ACC112 (cell line): ENCODE measurements around the gene BEGAIN.

Experiments
- H2AFZ ChIP-seq: fragments of 200-600 bp; sonication (generic); one replicate; pipeline ENCODE4 v1.6.0; 2017; ENCODE audit warnings: antibody characterized with exemption, low read length; ENCODE audit not compliant: unreplicated experiment
- H3K27ac ChIP-seq: fragments of 200-600 bp; sonication (generic); 2 replicates; pipeline ENCODE4 v1.5.1; 2014; ENCODE audit warnings: low read depth, mild to moderate bottlenecking, antibody characterized with exemption, low read length, moderate library complexity
- H3K27me3 ChIP-seq: fragments of 200-600 bp; sonication (generic); 2 replicates; pipeline ENCODE4 v1.6.1; 2014; ENCODE audit warnings: mild to moderate bottlenecking, antibody characterized with exemption, low read length, moderate library complexity, mixed read lengths; ENCODE audit not compliant: insufficient read depth
- H3K36me3 ChIP-seq: fragments of 200-600 bp; sonication (generic); 2 replicates; pipeline ENCODE4 v1.6.1; 2016; ENCODE audit warnings: mild to moderate bottlenecking, antibody characterized with exemption, low read length, moderate library complexity, mixed read lengths; ENCODE audit not compliant: insufficient read depth
- H3K4me1 ChIP-seq: fragments of 200-600 bp; sonication (generic); one replicate; pipeline ENCODE4 v1.6.1; 2016; ENCODE audit warnings: low read length, mixed read lengths; ENCODE audit not compliant: insufficient read depth, unreplicated experiment, control insufficient read depth
- H3K4me3 ChIP-seq: fragments of 200-600 bp; sonication (generic); 2 replicates; pipeline ENCODE4 v1.5.1; 2014; ENCODE audit warnings: mild to moderate bottlenecking, low read depth, low read length
- H3K79me2 ChIP-seq: fragments of 200-600 bp; sonication (generic); one replicate; pipeline ENCODE4 v1.6.0; 2016; ENCODE audit warnings: low read length; ENCODE audit not compliant: control insufficient read depth, unreplicated experiment, insufficient read depth

BEGAIN gene

GRCh38 chr14:100578552-100578951 is 8.7 kb downstream of the BEGAIN start:
- H3K27ac ChIP-seq = no peak overlapping the region
- no peak overlapping the region for H3K4me3 ChIP-seq

GRCh38 chr14:100577986-100578431 is 9.2 kb downstream of the BEGAIN start:
- Histone ChIP-seq H3K36me3 (no peaks in the 10 kb centered on the region), H3K4me3 (no peak overlapping the region)

More at GRCh38 chr14:100578552-100578951, 8.7 kb downstream of the BEGAIN start:
- H3K27me3 ChIP-seq = no peaks in the 10 kb centered on the region
- no peaks in the 10 kb centered on the region for H3K4me1 ChIP-seq
- no peaks in the 10 kb centered on the region for H3K36me3 ChIP-seq
- no peaks in the 10 kb centered on the region for H3K79me2 ChIP-seq
- no peak overlapping the region for H2AFZ ChIP-seq

DNA sequence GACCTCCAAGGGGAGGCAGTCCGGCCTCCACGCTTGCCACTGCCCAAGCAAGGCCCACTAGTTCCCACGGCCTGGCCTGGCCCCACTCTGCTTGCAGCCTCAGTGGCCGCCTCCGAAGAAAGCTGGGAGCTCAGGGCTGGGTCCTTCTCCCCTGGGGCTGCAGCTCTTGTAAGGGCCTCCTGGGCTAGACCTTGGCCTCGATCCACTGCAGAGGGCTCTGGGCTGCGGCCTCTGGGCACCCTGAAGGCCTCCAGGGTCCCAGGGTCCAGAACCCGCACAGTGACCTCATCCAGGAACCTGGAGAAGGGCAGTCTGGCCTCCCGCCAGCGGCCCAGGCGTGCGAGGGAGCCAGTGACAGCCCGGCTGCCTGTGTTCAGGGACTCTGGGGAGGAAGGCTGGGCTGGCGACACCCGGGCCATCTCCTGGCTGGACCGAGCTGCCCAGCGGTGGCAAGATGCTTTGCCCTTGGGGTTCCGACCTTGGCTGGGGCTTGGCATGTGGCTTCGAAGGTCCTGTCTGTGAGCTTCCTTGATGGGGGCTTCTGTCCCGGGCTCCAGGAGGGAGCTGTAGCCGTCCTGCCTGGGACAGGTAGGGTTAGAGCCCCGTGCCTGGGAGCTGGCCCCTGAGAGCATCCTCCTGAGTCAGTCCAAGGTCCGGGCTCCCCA is 9.8 kb downstream of the BEGAIN start:
- no peaks in the 10 kb centered on the region for H3K79me2 ChIP-seq

More at GRCh38 chr14:100577986-100578431, 9.2 kb downstream of the BEGAIN start:
- Histone ChIP-seq H3K4me1 (no peaks in the 10 kb centered on the region), H2AFZ (no peak overlapping the region), H3K79me2 (no peaks in the 10 kb centered on the region), H3K27ac (no peak overlapping the region), H3K27me3 (no peaks in the 10 kb centered on the region)

DNA sequence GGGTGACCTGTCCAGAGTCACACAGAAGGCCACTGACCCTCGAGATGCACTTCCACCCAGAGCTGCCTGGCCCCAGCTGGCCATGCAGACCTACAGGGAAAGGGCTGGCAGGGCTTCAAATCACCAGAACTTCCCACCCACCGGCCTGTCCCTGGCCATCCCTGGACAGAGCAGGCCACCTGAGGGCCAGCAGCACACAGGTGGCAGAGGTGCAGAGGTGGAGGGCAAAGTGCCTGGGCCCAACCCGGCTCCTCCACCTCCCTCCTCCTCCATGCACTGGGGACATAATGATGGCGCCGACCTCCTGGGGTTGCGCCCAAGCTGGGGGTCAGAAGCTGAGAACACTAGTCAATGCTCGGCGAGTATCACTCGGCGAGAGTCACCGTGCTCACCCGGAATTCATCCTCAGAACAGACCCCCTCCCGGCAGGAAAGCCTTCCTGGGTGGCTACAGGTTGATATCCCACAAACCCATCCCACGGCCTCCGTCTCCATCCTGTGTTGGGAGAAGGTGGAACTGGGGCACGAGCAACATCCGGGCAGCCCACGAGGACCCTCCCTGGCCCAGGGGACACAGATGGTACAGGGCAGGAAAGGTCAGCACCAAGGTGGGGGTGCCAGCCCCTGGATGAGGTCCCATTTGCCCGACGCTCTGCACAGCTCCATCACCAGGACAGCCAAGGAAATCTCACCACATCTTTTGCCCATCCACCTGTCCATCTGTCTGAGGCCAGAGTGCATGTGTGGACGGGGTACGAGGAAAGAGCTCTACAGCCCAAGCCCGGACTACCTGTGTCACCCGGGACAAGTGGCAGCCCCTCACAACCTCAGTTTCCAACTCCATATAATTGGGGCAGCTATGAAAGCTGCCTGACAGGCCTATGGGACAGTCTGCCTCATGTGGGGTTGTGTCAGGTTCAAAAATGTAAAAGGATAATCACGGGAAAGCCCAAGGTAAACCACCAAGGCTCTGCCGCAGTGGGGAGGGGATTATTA is 10.8 kb downstream of the BEGAIN start:
- Histone ChIP-seq H3K4me1 (no peaks in the 10 kb centered on the region), H2AFZ (no peak overlapping the region), H3K4me3 (no peak overlapping the region), H3K27ac (no peak overlapping the region), H3K36me3 (no peaks in the 10 kb centered on the region), H3K79me2 (no peaks in the 10 kb centered on the region), H3K27me3 (no peaks in the 10 kb centered on the region)

More for the DNA sequence above, 9.8 kb downstream of the BEGAIN start:
- Histone ChIP-seq H3K4me3 (no peak overlapping the region), H2AFZ (no peak overlapping the region), H3K27ac (no peak overlapping the region), H3K27me3 (no peaks in the 10 kb centered on the region), H3K4me1 (no peaks in the 10 kb centered on the region), H3K36me3 (no peaks in the 10 kb centered on the region)

DNA sequence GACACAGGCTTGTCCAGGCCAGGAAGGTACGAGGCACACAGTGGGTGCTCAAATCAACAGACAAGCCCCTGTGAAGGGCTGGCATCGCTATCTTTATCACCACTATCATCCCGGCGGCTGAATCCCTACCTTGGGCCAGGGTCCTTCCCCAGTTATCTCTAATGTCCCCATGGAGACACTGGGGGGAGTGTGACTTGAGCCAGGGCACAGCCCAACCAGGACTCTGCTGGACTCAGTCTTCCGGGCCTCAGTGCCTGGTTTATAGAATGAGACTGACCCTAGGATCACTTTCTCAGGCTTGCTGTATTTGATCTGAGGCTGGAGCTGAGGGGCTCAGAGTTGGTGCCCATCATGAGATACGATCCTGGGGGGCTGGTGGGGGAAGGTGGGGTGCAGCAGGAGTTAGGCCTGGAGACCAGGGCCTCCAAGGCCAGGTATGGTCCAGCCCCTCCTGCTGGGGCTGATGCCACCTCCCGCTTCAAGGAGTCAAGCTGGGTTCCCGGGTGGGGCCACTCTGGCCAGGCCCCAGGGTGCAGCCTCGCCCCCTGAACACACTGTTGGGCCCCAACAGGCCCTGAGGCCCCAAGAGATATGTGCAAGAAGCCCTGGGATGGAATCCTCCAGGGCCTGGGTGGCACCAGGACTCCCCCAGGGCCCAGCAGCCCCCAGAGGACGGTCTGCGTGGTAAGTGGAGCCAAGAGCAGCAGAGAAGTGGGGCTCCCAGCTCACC is 11.8 kb downstream of the BEGAIN start:
- no peaks in the 10 kb centered on the region for H3K79me2 ChIP-seq
- no peaks in the 10 kb centered on the region for H3K27me3 ChIP-seq
- no peak overlapping the region for H2AFZ ChIP-seq
- no peak overlapping the region for H3K4me3 ChIP-seq
- no peaks in the 10 kb centered on the region for H3K36me3 ChIP-seq
- no peak overlapping the region for H3K27ac ChIP-seq
- no peaks in the 10 kb centered on the region for H3K4me1 ChIP-seq

- Histone ChIP-seq H3K79me2 (no peaks in the 10 kb centered on the region), H2AFZ (no peak overlapping the region), H3K36me3 (no peaks in the 10 kb centered on the region), H3K27ac (no peak overlapping the region), H3K4me3 (no peak overlapping the region), H3K4me1 (no peaks in the 10 kb centered on the region), H3K27me3 (peaks cover 3% of the 10 kb centered on the region; the same call in 1 of the 2 replicates)
These were observed 12.6 kb downstream of the BEGAIN start for GRCh38 chr14:100574642-100575031.

DNA sequence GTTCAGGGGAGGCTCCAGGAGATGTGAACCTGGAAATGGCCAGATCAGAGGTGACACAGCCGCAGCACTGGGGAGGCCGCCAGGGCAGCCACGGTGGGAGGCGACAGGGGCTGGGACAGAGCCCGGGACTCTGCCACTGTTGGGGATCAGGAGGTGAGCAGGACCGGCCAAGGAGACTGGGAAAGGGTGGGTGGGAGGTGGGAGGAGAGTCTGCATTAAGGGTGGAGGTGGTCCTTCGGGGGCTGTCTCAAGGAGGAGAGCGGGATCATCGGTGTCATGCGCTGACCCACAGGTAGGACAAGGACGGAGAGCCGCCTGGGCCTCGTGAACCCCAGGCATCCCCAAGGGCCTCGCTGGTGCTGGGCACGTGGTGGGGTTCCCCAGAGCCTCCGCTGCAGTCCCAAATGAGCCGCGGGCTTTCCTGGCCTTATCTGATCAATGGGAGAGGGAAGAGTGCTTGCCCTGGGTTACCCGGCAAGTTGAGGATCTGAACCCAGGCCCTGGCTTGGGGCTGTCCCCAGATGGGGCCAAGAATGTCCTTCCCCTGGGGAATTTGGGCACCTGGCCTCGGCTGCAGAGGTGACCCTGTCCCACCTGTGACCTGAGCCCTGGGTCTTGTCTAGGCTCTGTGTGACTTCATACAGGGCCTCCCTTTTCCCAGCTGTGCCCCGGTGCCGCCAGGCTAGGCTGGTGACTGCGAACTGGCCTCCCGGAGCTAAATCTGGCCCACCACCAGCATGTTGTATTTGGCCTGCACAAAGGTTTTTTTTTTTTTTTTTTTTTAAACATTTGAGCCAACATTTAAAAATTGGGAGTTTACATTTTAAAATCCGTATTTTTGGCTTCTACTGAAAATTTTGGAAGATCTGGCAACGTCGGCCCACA is 13.2 kb downstream of the BEGAIN start:
- Histone ChIP-seq H3K4me3 (no peak overlapping the region), H2AFZ (no peak overlapping the region), H3K27me3 (peaks cover 9% of the 10 kb centered on the region), H3K79me2 (no peaks in the 10 kb centered on the region), H3K36me3 (no peaks in the 10 kb centered on the region), H3K27ac (no peak overlapping the region), H3K4me1 (no peaks in the 10 kb centered on the region)

DNA sequence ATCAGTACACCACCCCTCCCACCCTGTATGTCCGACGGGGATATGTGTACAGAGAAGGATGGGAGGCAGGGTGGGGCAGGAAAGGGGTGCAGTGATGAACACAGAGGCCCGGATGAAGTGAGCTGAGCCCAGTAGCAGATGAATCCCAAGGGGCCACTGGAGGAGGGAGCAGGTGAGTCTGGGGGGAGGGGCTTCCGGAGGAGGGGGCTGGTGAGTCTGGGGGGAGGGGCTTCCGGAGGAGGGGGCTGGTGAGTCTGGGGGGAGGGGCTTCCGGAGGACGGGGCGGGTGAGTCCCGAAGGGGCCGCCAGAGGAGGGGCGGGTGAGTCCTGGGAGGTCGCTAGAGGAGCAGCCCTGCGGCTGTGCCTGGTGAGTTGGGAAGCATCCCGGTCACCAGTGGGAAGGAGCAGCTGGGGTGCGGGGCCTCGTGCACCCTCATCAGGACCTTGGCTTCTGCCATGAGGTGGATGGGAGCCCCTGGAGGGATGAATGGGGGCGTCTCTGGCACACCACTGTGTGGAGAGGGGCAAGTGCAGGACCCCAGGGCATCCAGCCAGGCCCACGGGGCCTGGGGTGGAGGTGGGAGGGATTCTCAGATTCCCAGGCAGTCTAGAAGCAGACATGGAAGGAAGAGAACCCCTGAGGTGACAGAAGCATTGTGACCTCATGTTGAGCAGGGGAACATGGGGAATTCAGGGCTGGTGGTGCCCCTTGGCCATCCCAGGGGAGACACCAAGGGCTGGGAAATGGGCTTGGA is 14.0 kb downstream of the BEGAIN start:
- Histone ChIP-seq H3K36me3 (no peaks in the 10 kb centered on the region), H3K79me2 (no peaks in the 10 kb centered on the region), H3K4me1 (no peaks in the 10 kb centered on the region), H3K4me3 (no peak overlapping the region), H3K27ac (no peak overlapping the region), H3K27me3 (peaks cover 17% of the 10 kb centered on the region), H2AFZ (no peak overlapping the region)

DNA sequence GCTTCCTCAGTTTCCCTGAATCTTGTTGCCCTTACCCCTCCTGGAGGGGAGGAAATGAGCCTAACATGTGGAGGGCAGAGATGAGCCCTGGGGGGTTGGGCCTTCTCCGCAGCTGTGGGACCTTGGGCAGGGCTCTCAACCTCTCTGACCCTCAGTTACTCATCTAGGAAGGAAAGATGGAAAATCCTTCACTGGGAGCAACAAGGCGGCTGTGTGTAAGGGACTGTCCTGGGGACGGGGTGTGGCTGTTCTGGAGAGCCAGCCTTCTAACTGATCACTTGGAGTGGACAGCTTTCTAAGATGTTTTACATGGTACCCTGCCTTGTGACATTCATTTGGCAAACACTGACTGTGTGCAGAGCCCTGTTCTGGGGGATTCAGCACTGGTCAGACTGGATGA is 14.7 kb downstream of the BEGAIN start:
- no peak overlapping the region for H3K27ac ChIP-seq

More for the DNA sequence above, 14.7 kb downstream of the BEGAIN start:
- H3K4me1 ChIP-seq = no peaks in the 10 kb centered on the region
- H3K36me3 ChIP-seq = no peaks in the 10 kb centered on the region
- H3K27me3 ChIP-seq = peaks cover 23% of the 10 kb centered on the region
- H3K79me2 ChIP-seq = no peaks in the 10 kb centered on the region
- no peak overlapping the region for H3K4me3 ChIP-seq
- H2AFZ ChIP-seq = no peak overlapping the region
